C4-2B (cell line): ENCODE data around the gene CRY1.

ENCODE experiments used
- H3K27ac ChIP-seq: fragments of 450-650 bp; 2 replicates; pipeline ENCODE4 v1.5.1; 2017
- CTCF ChIP-seq: fragments of 450-650 bp; conservative IDR thresholded peaks from 2 replicates; pipeline ENCODE4 v1.5.1; 2017; ENCODE audit warnings: mild to moderate bottlenecking
- ZFX ChIP-seq: fragments of 450-650 bp; IDR thresholded peaks from 2 replicates; pipeline ENCODE4 v1.6.1; 2017

CRY1 gene

GRCh38 chr12:106960443-106960842 lies 132.9 kb downstream of the CRY1 start:
- no peak for TF ChIP-seq ZFX
- TF ChIP-seq CTCF, result no peak

GRCh38 chr12:106957583-106957982 lies 135.8 kb downstream of the CRY1 start:
- no peak overlapping the region for H3K27ac ChIP-seq
- TF ChIP-seq CTCF (no peak), ZFX (no peak)

More at GRCh38 chr12:106960443-106960842, 132.9 kb downstream of the CRY1 start:
- no peak overlapping the region for H3K27ac ChIP-seq

- H3K27ac ChIP-seq, result peak overlapping the region; percentile 75
- TF ChIP-seq CTCF (peak; percentile 27), ZFX (no peak; the same call in 1 of the 2 replicates)
Measured at GRCh38 chr12:106956048-106956578, 137.2 kb downstream of the CRY1 start.

GRCh38 chr12:106955377-106956047 lies 137.8 kb downstream of the CRY1 start, which contains the start of gene TMEM263:
TMEM263 (plus strand) TSS chr12:106955907; CDS start chr12:106967117, 11,210 bp downstream.
- TF ChIP-seq CTCF (no peak), ZFX (peak; percentile 52; the same call in 1 of the 2 replicates)
- H3K27ac ChIP-seq, result peak within 1 kb of the TSS; percentile 75

- TF ChIP-seq CTCF (no peak), ZFX (no peak)
- peak overlapping the region; percentile 75; the same call in 1 of the 2 replicates for H3K27ac ChIP-seq
Measured at GRCh38 chr12:106954462-106955376, 138.6 kb downstream of the CRY1 start.

GRCh38 chr12:106953352-106954250 lies 139.7 kb downstream of the CRY1 start:
- no peak for TF ChIP-seq CTCF
- TF ChIP-seq ZFX, result no peak
- no peak overlapping the region for H3K27ac ChIP-seq
